Chondrocyte (in vitro differentiated cells): ENCODE data around the gene KCNJ2. TPM values are rescaled to one million over a fixed set of nuclear protein-coding genes. Genes with fewer than 3 reads are reported as not detected.

Experiments
- DNase-seq: peaks from one replicate; pipeline ENCODE4 v3.0.0; 2021; ENCODE audit warnings: mixed read lengths, low spot score
- H3K27ac Mint-ChIP-seq: one replicate; pipeline ENCODE4 v1.8.0; 2021; ENCODE audit warnings: mild to moderate bottlenecking, moderate library complexity, mixed read lengths; ENCODE audit not compliant: unreplicated experiment
- H3K27me3 Mint-ChIP-seq: 2 replicates; pipeline ENCODE4 v1.8.0; 2021; ENCODE audit warnings: low read depth, mixed read lengths
- H3K36me3 Mint-ChIP-seq: 2 replicates; pipeline ENCODE4 v1.8.0; 2021; ENCODE audit warnings: low read depth, mixed read lengths
- H3K4me1 Mint-ChIP-seq: 2 replicates; pipeline ENCODE4 v1.8.0; 2021; ENCODE audit warnings: low read depth, mild to moderate bottlenecking, mixed read lengths
- H3K4me3 Mint-ChIP-seq: one replicate; pipeline ENCODE4 v1.8.0; 2021; ENCODE audit warnings: mild to moderate bottlenecking, moderate library complexity, mixed read lengths; ENCODE audit not compliant: unreplicated experiment
- H3K9me3 Mint-ChIP-seq: 2 replicates; pipeline ENCODE4 v1.8.0; 2021; ENCODE audit warnings: low read depth, mixed read lengths
- CTCF ChIP-seq: fragments of 200-600 bp; sonication (generic); IDR thresholded peaks from 2 replicates; pipeline ENCODE4 v1.5.0; 2021; ENCODE audit warnings: antibody characterized with exemption, mild to moderate bottlenecking, moderate library complexity
- total RNA-seq: library from RNA; stranded (reverse); gene quantifications from 3 replicates; pipeline ENCODE4 v1.2.1, GENCODE V29; 2021

The KCNJ2 gene
- total RNA-seq, 1 donor from 2014 or later = 0.07 TPM

GRCh38 chr17:70158180-70158579 lies 11.2 kb upstream of the KCNJ2 start:
- H3K27me3 Mint-ChIP-seq = peaks cover 6% of the 10 kb centered on the region
- H3K27ac Mint-ChIP-seq = no peak overlapping the region
- DNase-seq = no peak
- H3K9me3 Mint-ChIP-seq = no peaks in the 10 kb centered on the region
- H3K36me3 Mint-ChIP-seq = no peaks in the 10 kb centered on the region
- H3K4me3 Mint-ChIP-seq = no peak overlapping the region
- H3K4me1 Mint-ChIP-seq = no peaks in the 10 kb centered on the region
- no peak for TF ChIP-seq CTCF

DNA sequence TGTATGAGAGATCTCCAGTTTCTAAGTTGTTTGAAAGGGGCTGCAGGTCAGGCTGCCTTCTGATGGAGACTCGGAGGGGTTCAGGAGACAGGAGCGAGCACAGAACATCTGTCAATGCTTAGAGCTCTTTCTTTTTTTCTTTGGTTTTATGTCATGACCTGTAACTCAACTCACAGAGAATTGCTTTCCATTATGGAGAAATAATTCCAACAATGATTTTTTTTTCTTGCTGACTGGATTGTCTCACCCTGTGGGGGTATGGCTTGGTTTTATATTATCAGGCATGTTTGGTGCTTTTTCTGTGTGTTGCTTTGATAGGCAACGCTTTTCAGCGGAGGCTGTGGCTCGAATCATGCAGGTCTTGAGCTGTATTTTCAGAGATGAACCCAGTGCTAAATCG lies 10.7 kb upstream of the KCNJ2 start:
- Mint-ChIP-seq H3K36me3 (no peaks in the 10 kb centered on the region), H3K9me3 (no peaks in the 10 kb centered on the region), H3K27ac (no peak overlapping the region), H3K4me1 (no peaks in the 10 kb centered on the region), H3K27me3 (peaks cover 6% of the 10 kb centered on the region), H3K4me3 (no peak overlapping the region)
- DNase-seq = no peak
- TF ChIP-seq CTCF = no peak

DNA sequence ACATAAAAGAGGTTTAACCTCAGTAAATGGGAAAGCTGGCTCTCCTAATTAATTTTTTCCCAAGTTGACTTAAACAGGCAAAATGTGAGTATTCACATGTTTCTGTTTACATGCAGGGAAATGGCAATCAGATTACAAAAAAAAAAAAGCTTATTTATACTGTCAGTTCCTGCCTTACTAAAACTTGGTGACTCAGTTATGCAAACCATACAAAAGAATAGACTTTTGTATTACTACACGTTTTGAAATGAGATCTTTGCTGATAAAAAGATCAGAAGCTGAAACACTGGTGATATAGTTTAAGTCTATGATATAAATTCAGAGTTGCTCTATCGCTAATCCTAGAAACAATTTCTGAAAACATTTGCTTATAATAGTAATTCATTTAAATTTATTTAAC lies 9.4 kb upstream of the KCNJ2 start:
- H3K36me3 Mint-ChIP-seq = no peaks in the 10 kb centered on the region
- no peaks in the 10 kb centered on the region for H3K9me3 Mint-ChIP-seq
- H3K4me3 Mint-ChIP-seq = no peak overlapping the region
- DNase-seq = no peak
- TF ChIP-seq CTCF = no peak
- H3K27ac Mint-ChIP-seq = no peak overlapping the region
- no peaks in the 10 kb centered on the region for H3K4me1 Mint-ChIP-seq
- peaks cover 6% of the 10 kb centered on the region for H3K27me3 Mint-ChIP-seq

DNA sequence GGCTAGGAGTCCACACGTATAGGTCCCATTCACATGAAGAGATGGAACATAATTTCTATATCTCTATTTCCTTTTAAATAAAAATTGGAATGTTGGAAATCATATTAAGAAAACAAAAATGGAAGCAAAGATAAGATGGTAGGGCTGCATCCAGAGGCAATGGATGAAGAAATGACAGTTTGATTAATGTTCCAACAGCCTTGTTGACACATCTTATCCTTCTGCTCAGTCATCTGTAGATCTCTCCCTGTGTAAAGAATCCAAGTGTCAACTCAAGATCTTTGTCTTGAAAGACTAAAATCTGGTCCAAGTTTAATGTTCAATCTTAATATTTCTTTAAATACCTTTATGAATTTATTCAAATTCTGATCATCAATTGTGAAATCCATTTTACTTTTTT lies 7.8 kb upstream of the KCNJ2 start:
- H3K27ac Mint-ChIP-seq = no peak overlapping the region
- H3K27me3 Mint-ChIP-seq = peaks cover 9% of the 10 kb centered on the region
- TF ChIP-seq CTCF = no peak

GRCh38 chr17:70165383-70165782 lies 3.9 kb upstream of the KCNJ2 start:
- H3K4me1 Mint-ChIP-seq = peaks cover 19% of the 10 kb centered on the region
- TF ChIP-seq CTCF = no peak
- no peaks in the 10 kb centered on the region for H3K9me3 Mint-ChIP-seq
- no peaks in the 10 kb centered on the region for H3K36me3 Mint-ChIP-seq
- no peak for DNase-seq
- peaks cover 16% of the 10 kb centered on the region for H3K27me3 Mint-ChIP-seq
- no peak overlapping the region for H3K4me3 Mint-ChIP-seq
- H3K27ac Mint-ChIP-seq = no peak overlapping the region

More for the DNA sequence above, 7.8 kb upstream of the KCNJ2 start:
- Mint-ChIP-seq H3K36me3 (no peaks in the 10 kb centered on the region), H3K4me1 (no peaks in the 10 kb centered on the region), H3K4me3 (no peak overlapping the region), H3K9me3 (no peaks in the 10 kb centered on the region)
- DNase-seq = no peak
